ENCODE measurements around the gene CLTB. TPM values are rescaled to one million over a fixed set of nuclear protein-coding genes. Genes with fewer than 3 reads are reported as not detected.

The CLTB gene
- polyA plus RNA-seq, 1 of the 3 experiments (the other 2 are of a cell fraction): 91.2 TPM

- no peaks in the 10 kb centered on the region for H3K9me3 ChIP-seq
- ChIA-PET POLR2A (interaction anchor here (1.0 kb wide), 1 partner anchor 10 kb away, joined by 4 read pairs; no protein-coding TSS in a partner anchor), CTCF (interaction anchor here (1.1 to 2.5 kb wide), 2 partner anchors 25 to 657 kb away, joined by 3 to 7 read pairs; partner anchors contain the start of gene KIAA1191)
- no peaks in the 10 kb centered on the region for H3K9me2 ChIP-seq
- peaks cover 6% of the 10 kb centered on the region for H3F3A ChIP-seq (replicated peaks; ENCODE audit: insufficient read depth)
- H3K27me3 ChIP-seq (ENCODE audit: insufficient read depth): no peaks in the 10 kb centered on the region
- 58% methylated on average over 1 of the region's 1 CpG for WGBS (ENCODE audit: low lambda C conversion rate)
- no peak overlapping the region for H3K27ac ChIP-seq (ENCODE audit: low read depth in 2 of 2, low read length in 1 of 2)
- no peak overlapping the region for H2AFZ ChIP-seq (ENCODE audit: low read depth)
- H3K36me3 ChIP-seq (replicated peaks in 1 of 2; ENCODE audit: control insufficient read depth in 1 of 2, insufficient read depth in 2 of 2, low read length in 1 of 2): peaks cover 21 to 50% of the 10 kb centered on the region in 2 experiments
- H3K4me2 ChIP-seq: peak overlapping the region; percentile 86
- H3K9ac ChIP-seq: 0 out of 2 replicates have a peak overlapping the region, but pooled peaks have one; percentile 96
- peak overlapping the region; percentile 92 to 96; a peak in 2 of 4 replicates for H3K4me3 ChIP-seq (ENCODE audit: low read depth in 2 of 2, low read length in 1 of 2)
- DNase-seq: no peak
- H3K4me1 ChIP-seq (ENCODE audit: control insufficient read depth in 1 of 2, insufficient read depth in 2 of 2, low read depth in 1 of 2, low read length in 1 of 2): peaks cover 0 to 14% of the 10 kb centered on the region in 2 experiments; a peak in 2 of 4 replicates
- no peak for TF ChIP-seq RXRA (IDR thresholded peaks at IDR 0.05; ENCODE audit: borderline replicate concordance, low read depth)
- TF ChIP-seq FOSL2 (IDR thresholded peaks at IDR 0.05; ENCODE audit: borderline replicate concordance, low read depth): no peak
- TF ChIP-seq TCF12 (IDR thresholded peaks at IDR 0.05): no peak
- no peak for TF ChIP-seq GABPA (IDR thresholded peaks at IDR 0.05; ENCODE audit: low read depth)
- no peak for TF ChIP-seq NFIC (IDR thresholded peaks at IDR 0.05; ENCODE audit: borderline replicate concordance)
- TF ChIP-seq RAD21 (IDR thresholded peaks at IDR 0.05; ENCODE audit: low read length): no peak
- no peak for TF ChIP-seq ZBTB33 (IDR thresholded peaks at IDR 0.05; ENCODE audit: borderline replicate concordance, low read depth)
- no peak for TF ChIP-seq MAX (IDR thresholded peaks at IDR 0.05; ENCODE audit: low read depth)
- TF ChIP-seq TAF1 (IDR thresholded peaks at IDR 0.05; ENCODE audit: borderline replicate concordance, low read depth, low read length): no peak
- TF ChIP-seq RCOR1 (IDR thresholded peaks at IDR 0.05; ENCODE audit: low read length): no peak
- TF ChIP-seq REST (IDR thresholded peaks at IDR 0.05; ENCODE audit: low read depth, low read length): no peak
- no peak for TF ChIP-seq GATA2 (CRISPR knock-in tag; IDR thresholded peaks at IDR 0.05)
- H4K20me1 ChIP-seq (ENCODE audit: insufficient read depth): no peaks in the 10 kb centered on the region
- peaks cover 51% of the 10 kb centered on the region for H3K79me2 ChIP-seq (ENCODE audit: insufficient read depth)
These were observed 29.8 kb downstream of the CLTB start for GRCh38 chr5:176386491-176386890.
